ENCODE measurements around the gene ABCC1.
"Not testable (repeated sequence)": the region's sequence is repeated elsewhere in the genome, so short reads cannot be mapped to it uniquely, and the experiment has no call there.

ABCC1 gene

GRCh38 chr16:15924996-15925395 lies 24.4 kb upstream of the ABCC1 start:
- TF ChIP-seq JUND (IDR thresholded peaks at IDR 0.05; ENCODE audit: low read depth) = no peak
- in situ Hi-C loops (cut with HindIII; ENCODE audit: low pct_unique_long_range_greater_than_20kb, low sequenced_read_pairs) = no loop called here
- DNase-seq (ENCODE audit: low read depth in 1 of 2, low spot score in 1 of 2) = no peak

GRCh38 chr16:15925631-15926030 lies 23.8 kb upstream of the ABCC1 start:
- DNase-seq (ENCODE audit: low read depth in 1 of 2, low spot score in 1 of 2) = no peak
- in situ Hi-C loops (cut with HindIII; ENCODE audit: low pct_unique_long_range_greater_than_20kb, low sequenced_read_pairs) = no loop called here
- TF ChIP-seq JUND (IDR thresholded peaks at IDR 0.05; ENCODE audit: low read depth) = no peak

GRCh38 chr16:15928261-15929104 lies 20.9 kb upstream of the ABCC1 start:
- DNase-seq (ENCODE audit: low read depth in 1 of 2, low spot score in 1 of 2) = no peak
- in situ Hi-C loops (cut with HindIII; ENCODE audit: low pct_unique_long_range_greater_than_20kb, low sequenced_read_pairs) = no loop called here
- TF ChIP-seq JUND (IDR thresholded peaks at IDR 0.05; ENCODE audit: low read depth) = no peak

GRCh38 chr16:15932939-15933338 lies 16.5 kb upstream of the ABCC1 start:
- no peak for DNase-seq (ENCODE audit: low read depth in 1 of 2, low spot score in 1 of 2)
- in situ Hi-C loops (cut with HindIII; ENCODE audit: low pct_unique_long_range_greater_than_20kb, low sequenced_read_pairs) = no loop called here
- no peak for TF ChIP-seq JUND (IDR thresholded peaks at IDR 0.05; ENCODE audit: low read depth)

- DNase-seq (ENCODE audit: low read depth in 1 of 2, low spot score in 1 of 2) = no peak
- in situ Hi-C loops (cut with HindIII; ENCODE audit: low pct_unique_long_range_greater_than_20kb, low sequenced_read_pairs) = no loop called here
- TF ChIP-seq JUND (IDR thresholded peaks at IDR 0.05; ENCODE audit: low read depth) = no peak
Measured at GRCh38 chr16:15933781-15934180, 15.6 kb upstream of the ABCC1 start.

- no peak for DNase-seq (ENCODE audit: low read depth in 1 of 2, low spot score in 1 of 2)
- in situ Hi-C loops (cut with HindIII; ENCODE audit: low pct_unique_long_range_greater_than_20kb, low sequenced_read_pairs) = no loop called here
Measured at GRCh38 chr16:15934991-15935390, 14.4 kb upstream of the ABCC1 start.

GRCh38 chr16:15936809-15937208 lies 12.6 kb upstream of the ABCC1 start:
- in situ Hi-C loops (cut with HindIII; ENCODE audit: low pct_unique_long_range_greater_than_20kb, low sequenced_read_pairs); DNase-seq (ENCODE audit: low read depth in 1 of 2, low spot score in 1 of 2): not testable (repeated sequence)

More at GRCh38 chr16:15934991-15935390, 14.4 kb upstream of the ABCC1 start:
- TF ChIP-seq JUND (IDR thresholded peaks at IDR 0.05; ENCODE audit: low read depth) = no peak

- no peak for DNase-seq (ENCODE audit: low read depth in 1 of 2, low spot score in 1 of 2)
- in situ Hi-C loops (cut with HindIII; ENCODE audit: low pct_unique_long_range_greater_than_20kb, low sequenced_read_pairs) = no loop called here
- TF ChIP-seq JUND (IDR thresholded peaks at IDR 0.05; ENCODE audit: low read depth) = no peak
Measured at GRCh38 chr16:15942931-15943690, 6.3 kb upstream of the ABCC1 start.

- peak in 1 of 2 experiments; percentile 54 for DNase-seq (ENCODE audit: low read depth in 1 of 2, low spot score in 1 of 2)
Measured at GRCh38 chr16:15946257-15947044, 3.0 kb upstream of the ABCC1 start.

GRCh38 chr16:15947983-15948509 lies 1.4 kb upstream of the ABCC1 start:
- DNase-seq (ENCODE audit: low read depth in 1 of 2, low spot score in 1 of 2) = no peak
- in situ Hi-C loops (cut with HindIII; ENCODE audit: low pct_unique_long_range_greater_than_20kb, low sequenced_read_pairs) = no loop called here
- no peak for TF ChIP-seq JUND (IDR thresholded peaks at IDR 0.05; ENCODE audit: low read depth)

More at GRCh38 chr16:15946257-15947044, 3.0 kb upstream of the ABCC1 start:
- no peak for TF ChIP-seq JUND (IDR thresholded peaks at IDR 0.05; ENCODE audit: low read depth)
- in situ Hi-C loops (cut with HindIII; ENCODE audit: low pct_unique_long_range_greater_than_20kb, low sequenced_read_pairs) = no loop called here

- in situ Hi-C loops (cut with HindIII; ENCODE audit: low pct_unique_long_range_greater_than_20kb, low sequenced_read_pairs) = no loop called here
- TF ChIP-seq JUND (IDR thresholded peaks at IDR 0.05; ENCODE audit: low read depth) = no peak
- no peak for DNase-seq (ENCODE audit: low read depth in 1 of 2, low spot score in 1 of 2)
Measured at GRCh38 chr16:15948532-15949209, 745 bp upstream of the ABCC1 start.

All from T47D (cell line).